Kidney epithelial cell (primary cell): ENCODE data around the gene ITLN1. TPM values are rescaled to one million over a fixed set of nuclear protein-coding genes. Genes with fewer than 3 reads are reported as not detected.
"Not testable (repeated sequence)": the region's sequence is repeated elsewhere in the genome, so short reads cannot be mapped to it uniquely, and the experiment has no call there.

Experiments
- DNase-seq: peaks from one replicate; pipeline ENCODE4 v3.0.0-alpha.2; 2010; ENCODE audit warnings: low read depth
- H3K27me3 ChIP-seq: 2 replicates; pipeline ENCODE4 v1.6.0; 2011; ENCODE audit warnings: low read length; ENCODE audit not compliant: control insufficient read depth, insufficient read depth
- H3K36me3 ChIP-seq: 2 replicates; pipeline ENCODE4 v1.5.1; 2011; ENCODE audit warnings: low read length; ENCODE audit not compliant: control insufficient read depth, insufficient read depth
- H3K4me3 ChIP-seq: 2 replicates; pipeline ENCODE4 v1.5.1; 2011; ENCODE audit warnings: low read depth, mild to moderate bottlenecking, control low read depth, low read length
- CTCF ChIP-seq: IDR thresholded peaks from 2 replicates; pipeline ENCODE4 v1.5.1; 2011; ENCODE audit warnings: mild to moderate bottlenecking, moderate library complexity, low read length, control low read depth, inconsistent platforms; ENCODE audit not compliant: insufficient read depth, poor library complexity, severe bottlenecking
- total RNA-seq: library from RNA; depleted of rRNA; stranded (reverse); fragments of >200 nt; gene quantifications from 2 replicates; pipeline ENCODE4 v1.2.3, GENCODE V29; 2015

ITLN1 gene
- total RNA-seq, 1 donor from 2014 or later: not detected

- H3K27me3 ChIP-seq: no peaks in the 10 kb centered on the region
- no peaks in the 10 kb centered on the region for H3K36me3 ChIP-seq
- no peak overlapping the region for H3K4me3 ChIP-seq
- no peak for TF ChIP-seq CTCF
- no peak for DNase-seq
Measured at GRCh38 chr1:160876311-160876710, 8.7 kb downstream of the ITLN1 start.

- DNase-seq, H3K27me3 ChIP-seq, H3K4me3 ChIP-seq, H3K36me3 ChIP-seq: not testable (repeated sequence)
Measured at GRCh38 chr1:160875591-160875990, 9.4 kb downstream of the ITLN1 start.

- Histone ChIP-seq H3K36me3 (no peaks in the 10 kb centered on the region), H3K27me3 (no peaks in the 10 kb centered on the region), H3K4me3 (no peak overlapping the region)
- TF ChIP-seq CTCF: no peak
- DNase-seq: no peak
Measured at GRCh38 chr1:160874935-160875334, 10.0 kb downstream of the ITLN1 start.

GRCh38 chr1:160868141-160868540 lies 16.8 kb downstream of the ITLN1 start:
- TF ChIP-seq CTCF: no peak
- Histone ChIP-seq H3K27me3 (no peaks in the 10 kb centered on the region), H3K4me3 (no peak overlapping the region), H3K36me3 (no peaks in the 10 kb centered on the region)
- DNase-seq: no peak

GRCh38 chr1:160867651-160868050 lies 17.3 kb downstream of the ITLN1 start:
- not testable (repeated sequence) for H3K36me3 ChIP-seq, H3K27me3 ChIP-seq, H3K4me3 ChIP-seq, DNase-seq

GRCh38 chr1:160866695-160867260 lies 18.2 kb downstream of the ITLN1 start:
- TF ChIP-seq CTCF: no peak

GRCh38 chr1:160866001-160866694 lies 18.8 kb downstream of the ITLN1 start:
- no peak for DNase-seq
- H3K36me3 ChIP-seq: no peaks in the 10 kb centered on the region
- no peak for TF ChIP-seq CTCF

More at GRCh38 chr1:160866695-160867260, 18.2 kb downstream of the ITLN1 start:
- no peaks in the 10 kb centered on the region for H3K27me3 ChIP-seq
- H3K36me3 ChIP-seq: no peaks in the 10 kb centered on the region
- H3K4me3 ChIP-seq: no peak overlapping the region
- no peak for DNase-seq

More at GRCh38 chr1:160866001-160866694, 18.8 kb downstream of the ITLN1 start:
- Histone ChIP-seq H3K4me3 (no peak overlapping the region), H3K27me3 (no peaks in the 10 kb centered on the region)
